ENCODE results near the gene ADAM15.

Gene ADAM15

DNA sequence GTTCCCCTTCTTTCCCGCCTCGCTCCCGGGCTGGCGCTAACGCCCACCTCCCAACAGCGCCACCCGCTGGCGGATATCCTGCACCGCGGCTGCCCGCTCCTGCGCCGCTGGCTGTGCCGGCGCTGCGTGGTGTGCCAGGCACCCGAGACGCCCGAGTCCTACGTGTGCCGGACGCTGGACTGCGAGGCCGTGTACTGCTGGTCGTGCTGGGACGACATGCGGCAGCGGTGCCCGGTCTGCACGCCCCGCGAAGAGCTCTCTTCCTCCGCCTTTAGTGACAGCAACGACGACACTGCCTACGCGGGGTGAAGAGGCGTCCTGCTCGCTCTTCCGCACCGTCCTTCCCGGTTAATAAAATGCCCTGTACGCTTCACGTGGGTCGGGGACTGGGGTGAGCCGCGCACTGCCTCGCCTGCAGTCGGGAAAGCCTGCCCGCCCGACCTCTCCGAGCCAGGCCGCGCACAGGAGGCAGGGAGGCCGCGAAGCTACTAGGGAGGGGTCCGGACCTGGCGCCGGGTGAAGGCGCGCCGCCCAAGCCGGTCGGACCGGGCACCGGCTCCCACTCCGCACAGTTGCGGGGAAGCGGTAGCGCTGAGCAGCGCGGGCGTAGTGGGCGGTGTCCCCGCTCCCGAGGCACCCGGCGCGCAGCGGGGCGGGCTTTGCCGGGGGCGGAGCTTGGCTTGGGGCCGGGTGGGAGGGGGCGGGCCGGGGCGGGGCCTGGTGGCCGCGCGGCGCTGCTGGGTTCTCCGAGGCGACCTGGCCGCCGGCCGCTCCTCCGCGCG lies at the start of gene ADAM15:
ADAM15 (plus strand) TSS at position 757 of the 782 bp plus-strand sequence. CDS start 71 bp downstream, outside the sequence.
- peak; percentile 88 for DNase-seq

GRCh38 chr1:155001425-155001674 lies 49.8 kb upstream of the ADAM15 start:
- no peak for DNase-seq

DNA sequence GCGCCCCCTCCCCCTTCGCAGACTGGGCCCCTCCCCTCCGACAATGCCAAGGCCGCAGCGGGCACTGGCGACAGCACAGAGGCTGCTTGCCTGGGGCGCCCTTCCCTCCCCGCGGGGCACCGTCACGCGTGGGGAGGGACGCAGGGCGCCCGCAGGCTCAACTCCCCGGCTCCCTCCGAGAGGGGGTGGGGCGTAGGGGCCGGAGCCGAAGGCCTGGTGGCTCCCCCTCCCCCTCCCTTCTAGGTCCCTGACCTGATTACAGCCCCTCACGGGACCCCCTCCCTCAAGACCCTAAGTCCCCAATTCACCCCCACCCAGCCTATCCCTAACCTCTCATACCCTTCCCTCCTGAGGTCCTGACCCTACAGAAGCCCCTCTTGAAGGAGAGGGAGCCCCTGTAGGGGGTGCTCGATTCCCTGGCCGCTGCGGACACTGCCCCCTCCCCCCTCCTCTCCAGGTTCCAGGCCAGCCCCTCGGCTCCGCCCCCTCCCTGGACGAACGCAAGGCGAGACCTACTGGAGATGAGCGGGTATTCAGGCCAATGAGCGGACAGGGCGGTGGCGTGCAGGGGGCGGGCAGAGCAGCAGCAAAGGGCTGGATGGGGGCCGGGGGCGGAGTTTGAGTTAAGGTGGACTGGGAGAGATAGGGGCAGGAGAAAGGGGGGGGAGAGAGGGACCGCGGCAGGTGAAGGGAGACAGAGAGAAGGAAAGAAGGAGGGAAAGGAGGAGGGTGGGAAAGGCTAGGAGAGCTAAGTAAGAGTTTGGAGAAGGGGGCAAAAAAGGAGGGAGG lies 49.2 kb upstream of the ADAM15 start:
- DNase-seq, result peak; percentile 100

DNA sequence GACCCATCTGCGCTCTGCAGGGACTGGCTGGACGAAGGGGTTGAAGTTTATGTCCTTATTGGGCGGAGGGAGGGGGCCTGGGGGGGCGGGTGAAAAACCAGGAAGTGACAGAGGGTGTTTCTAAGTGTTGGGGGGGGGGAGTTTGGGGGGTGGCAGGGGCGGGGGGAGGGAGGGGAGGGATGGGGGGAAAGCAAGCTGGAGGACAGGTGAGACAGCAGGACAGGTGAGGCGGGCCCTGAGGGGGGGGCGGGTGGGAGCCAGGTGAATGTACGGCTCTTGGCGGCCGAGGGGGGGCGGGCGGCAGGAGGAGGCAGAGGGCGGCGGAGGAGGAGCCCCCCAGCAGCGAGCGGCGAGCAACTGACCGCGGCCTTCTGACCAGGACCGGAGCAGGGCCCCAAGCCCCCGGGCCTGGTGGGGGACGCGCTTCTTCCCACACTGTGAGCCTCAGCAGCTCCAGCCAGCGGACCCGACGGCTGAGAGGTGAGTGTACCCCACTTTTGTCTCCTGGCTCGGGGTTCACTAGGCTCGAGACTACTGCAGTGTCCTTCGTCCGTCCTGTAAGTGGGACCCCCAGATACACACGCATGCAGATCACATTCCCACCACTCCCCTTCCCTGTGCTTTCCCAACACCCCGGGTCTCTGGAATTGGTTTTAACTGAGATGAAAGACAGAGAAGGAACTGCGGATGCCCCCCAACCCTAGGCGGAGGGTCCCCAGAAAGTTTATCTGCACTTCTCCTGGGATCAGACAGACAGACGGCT lies 48.5 kb upstream of the ADAM15 start, which contains the start of gene ZBTB7B:
ZBTB7B (plus strand) TSS at position 339 of the 763 bp plus-strand sequence. CDS start 11,859 bp downstream, outside the sequence.
- DNase-seq, result peak; percentile 48

- peak; percentile 49 for DNase-seq
Measured at GRCh38 chr1:155003227-155003765, 47.8 kb upstream of the ADAM15 start.

GRCh38 chr1:155003766-155004351 lies 47.3 kb upstream of the ADAM15 start:
- peak; percentile 41 for DNase-seq

GRCh38 chr1:155004352-155005075 lies 46.6 kb upstream of the ADAM15 start:
- DNase-seq, result no peak

DNA sequence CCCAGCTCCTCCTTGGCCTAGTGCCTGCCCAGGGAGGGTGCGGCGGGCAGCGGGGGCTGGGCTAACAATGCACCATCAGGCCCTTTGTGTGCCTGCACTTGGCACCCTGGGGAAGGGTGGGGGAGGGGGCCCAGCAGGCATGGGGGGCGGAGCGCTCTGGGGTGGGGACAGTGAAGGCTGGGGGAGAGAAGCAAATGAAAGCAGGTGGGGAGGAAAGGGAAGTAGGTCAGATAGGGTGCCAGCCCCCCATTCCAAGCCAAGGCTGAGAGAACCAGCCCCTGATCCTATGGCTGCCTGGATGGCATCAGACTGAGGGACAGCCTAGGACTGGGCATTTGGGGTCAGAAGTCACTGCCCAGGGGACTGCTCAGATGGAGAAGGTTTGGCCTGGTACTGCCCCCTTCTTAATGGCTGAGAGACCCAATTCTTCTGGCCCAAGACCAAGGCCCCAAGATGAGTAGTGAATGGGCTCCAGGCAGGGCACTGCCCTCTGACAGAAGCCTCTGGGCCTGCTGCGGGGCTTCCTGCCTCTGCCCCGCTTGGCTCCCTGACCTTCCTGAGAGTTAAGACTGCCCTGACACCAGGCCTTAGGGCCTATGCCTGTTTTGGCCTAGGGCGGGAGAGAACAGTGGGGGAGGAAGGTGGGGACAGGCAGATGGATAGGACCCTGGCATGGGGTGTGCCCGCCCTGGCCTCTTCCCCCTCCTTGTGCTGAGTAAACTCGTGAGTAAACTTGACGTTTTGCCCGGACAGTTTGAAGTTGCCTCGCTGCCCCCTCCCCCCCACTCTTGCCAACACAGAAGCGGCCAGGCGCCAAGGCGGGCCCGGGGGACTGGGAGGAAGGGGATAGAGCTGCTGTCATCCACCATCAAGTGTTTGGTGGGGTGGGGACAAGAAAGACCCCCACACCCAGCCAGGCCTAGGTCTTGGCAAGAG lies 45.8 kb upstream of the ADAM15 start:
- DNase-seq, result no peak

- DNase-seq, result peak; percentile 85
Measured at GRCh38 chr1:155006601-155007101, 44.5 kb upstream of the ADAM15 start.

DNA sequence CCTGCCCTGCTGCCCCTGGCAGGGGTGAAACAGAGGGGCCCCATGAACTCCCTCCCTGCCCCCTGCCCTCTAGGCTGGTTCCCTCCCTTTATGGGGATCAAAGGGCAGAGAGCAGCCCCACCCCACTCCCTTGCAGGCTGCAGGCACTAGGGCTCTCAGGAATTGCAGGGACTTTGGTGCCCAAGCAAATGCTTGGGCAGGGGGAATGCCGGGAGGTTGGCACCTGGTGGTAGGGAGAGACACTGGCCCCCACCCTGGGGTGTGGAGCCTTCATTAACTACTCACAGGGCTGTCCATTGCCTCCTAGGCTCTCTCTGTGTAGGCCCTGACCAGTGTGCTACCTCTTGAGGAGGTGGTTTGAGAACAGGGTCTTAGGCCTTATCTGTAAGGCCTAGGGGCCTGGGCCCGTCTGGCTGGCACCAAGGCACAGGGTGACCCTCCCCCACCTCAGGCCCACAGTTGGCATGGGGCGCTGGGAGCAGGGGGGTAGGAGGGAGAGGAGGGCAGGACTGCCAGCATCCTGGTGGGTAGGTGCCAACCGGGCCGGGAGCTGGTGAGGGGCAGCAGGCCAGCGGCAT lies 43.8 kb upstream of the ADAM15 start:
- no peak for DNase-seq

DNA sequence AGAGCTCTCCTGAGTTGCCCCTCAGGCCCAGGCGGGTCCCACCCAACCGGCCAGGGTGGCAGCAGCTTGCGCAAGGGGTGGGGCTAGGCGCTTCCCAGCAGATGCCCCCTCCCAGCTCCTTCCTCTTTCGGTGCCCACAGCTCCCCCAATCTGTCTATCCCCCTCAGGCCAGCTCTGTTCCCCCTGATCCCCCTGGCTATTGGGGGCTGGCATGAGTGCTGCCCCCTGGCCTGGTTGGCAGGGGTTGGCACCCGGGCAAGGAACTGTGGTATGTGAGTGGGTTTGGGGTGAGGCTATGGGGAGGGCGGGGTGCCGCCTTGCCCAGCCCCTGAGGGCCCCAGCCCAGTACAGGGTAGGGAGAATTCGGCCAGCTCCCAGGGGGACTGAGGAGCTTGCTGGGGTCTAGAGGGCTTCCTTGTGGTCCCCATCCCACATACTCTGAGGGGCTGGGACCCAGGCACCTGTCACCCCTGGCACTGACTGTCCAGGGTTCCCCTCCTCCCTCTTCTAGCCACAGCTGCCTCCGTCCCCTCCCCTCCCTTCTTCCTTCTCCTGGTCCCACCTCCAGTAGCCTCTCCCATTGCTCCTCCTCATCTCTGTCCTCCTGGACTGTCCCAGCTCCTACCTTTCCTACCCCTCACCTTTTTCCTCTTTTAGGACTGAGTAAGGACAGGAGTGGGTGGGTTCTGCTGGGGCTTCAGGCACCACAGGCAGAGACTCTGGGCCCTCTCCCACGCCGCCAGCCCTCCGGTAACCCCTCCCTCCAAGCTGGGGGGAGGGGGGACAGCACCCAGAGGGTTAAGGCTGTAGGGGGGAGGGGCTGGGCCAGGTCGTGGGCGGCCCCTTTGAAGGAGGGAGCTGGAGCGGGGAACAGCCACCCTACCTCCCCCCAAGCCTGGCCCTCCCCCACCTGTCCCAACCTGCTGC lies 42.8 kb upstream of the ADAM15 start:
- peak; percentile 69 for DNase-seq

GRCh38 chr1:155009221-155009711 lies 41.9 kb upstream of the ADAM15 start:
- DNase-seq, result no peak

DNA sequence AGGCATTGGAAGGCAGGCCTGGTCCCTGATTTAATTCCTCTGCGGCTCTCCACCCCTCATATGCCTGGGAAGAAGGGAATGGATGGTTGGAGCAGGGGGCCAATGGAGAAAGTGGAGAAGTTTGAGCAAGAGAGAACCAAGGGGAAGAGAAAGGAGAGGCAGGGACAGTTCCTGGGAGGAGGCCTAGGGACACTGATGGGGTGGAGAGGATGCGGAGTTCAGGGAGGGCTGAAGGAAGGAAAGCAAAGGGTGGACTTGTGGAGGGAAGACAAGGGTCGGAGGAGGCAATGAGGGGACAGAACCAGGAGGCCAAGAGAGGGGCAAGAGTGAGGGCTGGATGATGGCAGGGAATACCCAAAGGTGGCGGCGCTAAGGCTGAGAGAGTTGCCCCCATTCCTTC lies 41.4 kb upstream of the ADAM15 start:
- no peak for DNase-seq

- peak; percentile 44 for DNase-seq
Measured at GRCh38 chr1:155010211-155010918, 40.8 kb upstream of the ADAM15 start.

DNA sequence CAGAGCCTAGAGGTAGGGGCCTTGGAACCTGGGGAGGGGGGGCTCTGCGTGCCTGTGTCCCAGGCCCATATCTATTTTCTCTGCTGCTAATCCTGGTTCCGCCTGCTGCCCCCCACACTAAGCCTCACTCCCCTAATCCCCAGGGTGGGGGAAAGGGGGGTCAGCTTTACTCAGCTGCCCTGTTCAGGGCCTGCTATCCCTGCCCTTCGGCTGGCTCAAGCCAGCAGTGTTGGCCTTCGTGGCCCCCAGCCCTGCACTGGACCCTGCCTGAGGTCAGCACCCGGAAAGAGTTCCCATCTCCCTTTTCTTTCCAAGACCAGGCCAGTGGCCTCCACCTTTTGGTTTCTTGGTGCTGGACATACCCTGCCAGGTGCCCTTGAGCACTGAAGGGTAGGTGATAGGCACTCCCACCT lies 40.1 kb upstream of the ADAM15 start:
- DNase-seq, result no peak

DNA sequence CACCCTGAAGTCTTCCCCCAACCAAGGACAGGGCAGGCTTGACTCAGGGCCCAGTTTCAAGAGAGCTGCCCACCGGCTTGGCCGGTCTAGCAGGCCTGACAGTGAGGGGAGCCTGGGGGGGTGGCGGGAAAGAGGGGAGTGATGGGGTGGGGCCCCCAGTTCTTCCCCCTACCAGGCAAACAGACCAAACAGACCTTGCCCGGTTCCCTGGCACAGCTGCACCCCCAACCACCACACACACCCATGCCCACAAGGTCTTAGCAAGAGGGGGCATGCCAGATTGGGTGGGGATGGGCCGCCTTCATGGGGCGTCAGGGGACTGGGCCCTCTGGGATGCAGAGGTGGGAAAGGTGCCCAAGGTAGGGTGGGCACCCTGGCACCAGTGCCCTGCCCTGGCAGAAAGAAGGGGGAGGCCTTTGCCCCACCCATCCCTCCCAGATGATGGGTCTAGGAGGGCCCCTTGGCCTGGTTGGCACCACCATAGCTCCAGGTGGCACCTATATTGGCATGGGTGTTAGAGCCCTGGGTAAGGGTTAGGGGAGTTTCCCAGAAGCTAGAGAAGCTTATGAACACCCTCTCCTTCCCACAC lies 39.6 kb upstream of the ADAM15 start:
- no peak for DNase-seq

DNA sequence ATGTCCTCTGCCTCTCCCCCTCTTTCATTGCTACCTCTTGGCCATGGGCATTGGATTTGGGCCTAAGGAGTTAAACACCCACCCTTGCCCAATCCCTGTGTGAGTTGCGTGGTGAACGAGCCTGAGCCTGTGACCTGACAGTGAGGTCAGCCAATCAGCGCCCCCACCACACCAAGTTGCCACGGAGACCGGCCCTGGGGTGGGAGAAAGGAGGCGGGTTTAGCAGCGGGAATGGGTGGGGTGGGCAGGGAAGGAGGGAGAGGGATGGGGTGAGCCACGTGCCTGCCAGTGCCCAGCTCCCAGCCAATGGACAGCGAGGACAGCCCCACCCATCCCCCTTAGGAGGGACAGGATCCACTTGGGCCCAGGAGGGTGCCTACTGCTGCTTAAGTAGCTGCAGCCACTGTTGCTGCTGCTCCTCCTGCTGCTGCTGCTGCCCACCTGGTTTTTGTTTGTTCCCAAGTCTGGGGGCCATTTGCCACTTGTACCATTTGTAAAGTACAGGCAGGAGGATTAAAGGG lies 39.0 kb upstream of the ADAM15 start:
- peak; percentile 92 for DNase-seq

Data from hematopoietic multipotent progenitor cell treated with erythropoietin and hydrocortisone succinate and interleukin-3 and kit ligand, for 4 days (in vitro differentiated cells).